ENCODE results near the gene FRMD4A.
"Not testable (repeated sequence)": the region's sequence is repeated elsewhere in the genome, so short reads cannot be mapped to it uniquely, and the experiment has no call there.

The FRMD4A gene

DNA sequence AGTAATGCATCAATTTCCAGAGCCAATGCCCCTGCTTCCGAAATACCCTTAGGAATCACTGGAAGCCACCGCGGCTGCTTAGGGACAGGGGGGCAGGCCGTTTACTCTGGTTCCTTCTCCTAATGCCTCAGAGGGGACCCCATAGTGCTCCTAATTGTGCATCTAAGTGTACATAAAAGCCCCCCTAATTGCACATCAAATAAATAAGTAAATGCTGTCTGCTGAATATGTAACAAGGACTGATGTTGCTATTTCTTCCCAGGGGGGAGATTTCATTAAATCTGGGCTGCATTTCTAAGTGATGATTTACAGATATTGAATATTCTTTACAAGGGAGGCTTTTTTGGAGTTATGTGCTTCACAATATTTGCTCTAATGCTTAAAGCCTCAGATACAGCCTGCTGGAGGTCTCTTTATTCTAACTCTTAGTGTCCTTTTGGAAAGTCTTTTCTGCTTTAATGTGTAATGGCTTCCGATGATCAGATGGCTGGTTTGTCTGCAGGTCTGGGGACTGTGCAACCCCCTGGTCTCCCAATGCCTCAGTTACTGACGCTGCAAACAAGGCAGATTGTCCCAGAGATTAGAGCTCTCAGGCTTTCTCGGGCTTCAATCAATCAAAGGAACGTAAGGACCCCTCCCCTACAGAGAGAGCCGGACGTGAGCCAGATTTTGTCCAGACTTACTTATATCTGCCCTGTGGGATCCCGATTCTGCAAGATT lies 601.0 kb downstream of the FRMD4A start:
- DNase-seq = no peak

DNA sequence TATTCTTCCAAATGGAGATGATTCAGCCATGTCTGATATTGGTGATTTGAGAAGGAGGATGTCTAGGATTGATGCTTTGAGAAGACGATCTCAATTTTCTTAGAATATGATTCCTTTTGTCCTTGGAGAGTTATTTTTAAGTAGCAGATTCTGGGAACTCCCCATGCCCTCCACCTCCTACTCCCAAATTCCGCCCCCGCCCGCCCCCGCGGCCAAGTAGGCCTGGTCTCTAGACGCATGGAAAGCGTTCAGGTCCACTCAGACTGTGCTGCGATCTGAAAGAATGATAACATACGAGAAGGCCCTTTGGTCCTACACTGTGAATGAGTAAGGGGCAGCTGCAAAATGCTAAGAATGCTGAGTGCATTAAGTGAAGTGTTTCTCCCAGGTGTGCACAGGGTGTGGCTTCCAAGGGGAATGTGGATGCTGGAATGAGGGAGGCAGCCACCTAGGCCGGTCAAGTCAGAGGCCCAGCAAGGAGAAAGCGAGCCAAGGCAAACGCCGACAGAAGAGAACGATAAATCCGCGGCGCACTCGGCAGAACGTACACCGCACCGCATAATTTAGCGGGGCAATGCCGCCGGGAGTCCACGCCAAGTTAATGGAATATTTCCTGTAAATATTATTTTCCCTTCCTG lies 601.7 kb downstream of the FRMD4A start:
- no peak for DNase-seq

- DNase-seq = no peak
Observed at GRCh38 chr10:13725594-13725993, 605.1 kb downstream of the FRMD4A start.

GRCh38 chr10:13724484-13724883 lies 606.2 kb downstream of the FRMD4A start:
- no peak for DNase-seq

GRCh38 chr10:13722747-13723653 lies 607.7 kb downstream of the FRMD4A start:
- no peak for DNase-seq

DNA sequence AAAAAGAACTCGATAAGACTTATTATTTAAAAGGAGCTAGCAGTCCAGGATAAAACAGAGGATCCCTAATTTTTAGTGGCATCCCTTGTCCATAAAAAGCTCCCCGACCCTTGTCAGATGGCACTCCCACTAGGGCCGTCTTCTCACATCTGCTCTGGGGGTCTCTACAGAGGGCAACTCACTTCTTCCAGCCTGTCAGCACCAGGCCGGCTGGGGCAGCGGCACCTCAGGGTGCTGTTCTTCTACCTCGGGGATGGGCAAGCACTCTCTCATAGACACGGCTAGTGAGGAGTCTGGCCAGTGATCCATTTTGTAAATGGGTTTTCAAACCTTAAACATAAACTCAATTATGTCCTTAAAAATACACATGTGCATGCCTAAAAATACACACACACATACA lies 609.2 kb downstream of the FRMD4A start:
- no peak for DNase-seq

DNA sequence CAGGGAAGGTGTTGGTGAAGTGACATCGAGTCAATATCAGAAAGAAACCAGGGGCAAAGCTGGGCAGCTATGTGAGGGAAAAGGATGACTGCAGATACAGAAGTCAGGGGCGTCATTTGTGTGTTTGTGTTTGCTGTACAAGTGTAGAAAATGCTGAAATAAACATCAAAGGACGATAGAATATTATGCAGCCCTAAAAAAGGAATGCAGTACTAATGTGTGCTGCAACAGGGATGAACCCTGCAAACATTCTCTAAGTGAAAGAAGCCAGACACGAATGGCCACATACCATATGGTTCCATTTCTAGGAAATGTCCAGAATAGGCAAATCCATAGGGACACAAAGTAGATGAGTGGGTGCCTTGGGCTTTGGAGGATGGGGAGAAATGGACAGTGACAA lies 610.0 kb downstream of the FRMD4A start:
- no peak for DNase-seq

DNA sequence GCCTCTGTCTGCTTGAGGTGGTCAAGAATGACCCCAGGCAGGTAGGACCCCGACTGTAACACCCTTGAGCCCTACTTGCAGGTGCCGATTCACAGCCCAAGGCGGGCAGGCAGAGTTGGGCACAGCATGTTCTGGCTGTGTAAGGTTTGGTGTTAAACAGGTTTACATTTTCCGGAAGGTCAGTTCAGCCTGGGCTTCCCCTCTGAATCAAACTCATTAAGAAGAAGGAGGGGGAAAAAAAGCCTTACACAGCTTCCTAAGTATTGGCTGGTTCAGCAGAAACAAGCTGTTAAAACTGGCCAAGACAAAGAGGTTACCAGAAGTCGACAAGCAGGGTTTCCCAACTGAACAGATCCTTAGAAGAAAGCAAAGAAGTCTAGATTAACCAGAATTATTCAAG lies 611.3 kb downstream of the FRMD4A start:
- no peak for DNase-seq

DNA sequence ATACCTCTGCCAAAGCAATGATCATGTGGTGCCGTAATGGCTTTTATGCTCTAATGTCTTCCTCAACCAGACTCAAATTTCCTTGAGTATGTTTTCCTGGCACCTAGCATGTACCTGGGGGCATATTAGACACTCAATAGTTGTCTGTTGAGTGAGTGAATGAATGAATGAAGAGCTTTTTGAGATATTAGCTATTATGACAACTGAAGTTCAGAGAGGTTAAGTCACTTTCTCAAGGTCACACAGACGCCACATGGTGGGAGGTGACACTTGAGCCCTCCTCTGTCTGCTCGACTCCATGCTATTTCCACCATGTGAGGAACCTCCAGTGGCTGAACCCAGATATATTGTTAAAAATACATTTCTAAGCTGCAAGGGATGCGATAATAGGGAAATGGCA lies 611.9 kb downstream of the FRMD4A start:
- no peak for DNase-seq

DNA sequence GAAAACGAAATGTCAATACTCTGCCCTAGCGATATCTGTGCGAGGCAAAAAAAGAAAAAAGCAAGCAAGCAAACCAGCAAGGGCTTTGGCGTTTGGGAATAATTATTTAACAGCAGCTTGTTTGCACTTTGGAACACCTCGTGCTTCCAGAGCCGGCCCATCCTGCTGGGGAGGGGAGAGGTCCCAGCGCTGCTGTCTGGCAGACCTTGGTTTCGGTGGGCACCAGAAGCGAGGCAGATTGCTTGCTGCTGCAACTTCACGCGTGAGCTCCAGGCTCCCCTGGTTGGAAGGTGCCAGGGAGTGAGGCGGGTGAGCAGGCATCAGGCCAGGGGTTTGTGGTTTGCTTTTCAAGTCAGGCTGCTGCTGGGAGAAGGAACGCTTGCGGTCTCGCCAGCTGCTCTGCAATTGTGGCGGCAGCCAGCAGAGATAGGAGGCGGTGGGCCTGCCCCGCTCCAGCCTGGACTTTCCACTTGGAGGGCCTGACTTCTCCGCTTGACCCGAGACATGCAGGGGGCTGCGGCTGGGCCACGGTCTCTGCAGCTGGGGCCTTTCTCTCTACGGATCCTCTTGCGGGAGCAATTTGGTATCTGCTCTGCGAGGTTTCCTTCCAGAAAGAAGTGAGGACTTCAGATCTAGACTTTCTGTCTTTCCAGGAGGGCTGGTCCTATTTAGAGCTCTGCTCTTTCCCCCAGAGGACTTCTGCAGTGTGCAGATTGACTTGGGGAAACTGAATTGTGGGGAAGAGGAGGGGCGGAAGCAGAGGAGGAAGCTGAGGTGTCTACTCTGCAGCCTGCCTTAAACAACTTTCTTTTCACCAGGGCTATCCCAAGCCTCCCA lies 612.6 kb downstream of the FRMD4A start:
- peak; percentile 87 for DNase-seq

DNA sequence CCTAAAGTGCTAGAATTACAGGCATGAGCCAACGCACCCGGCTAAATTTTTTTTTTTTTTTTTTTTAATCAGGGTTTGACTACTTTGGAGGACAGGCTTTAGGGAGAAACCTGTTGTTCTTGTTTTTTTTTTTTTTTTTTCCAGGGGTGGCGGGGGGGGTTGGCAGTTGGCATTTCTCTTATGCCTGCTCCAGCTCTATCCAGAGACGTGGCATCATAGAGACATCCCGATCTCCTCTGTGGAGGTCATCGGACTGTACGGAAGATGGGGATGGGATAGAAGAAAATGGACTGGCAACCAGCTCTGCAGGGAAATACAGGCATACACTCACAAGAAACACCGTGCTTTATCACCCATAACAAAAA lies 613.2 kb downstream of the FRMD4A start:
- DNase-seq = no peak

DNA sequence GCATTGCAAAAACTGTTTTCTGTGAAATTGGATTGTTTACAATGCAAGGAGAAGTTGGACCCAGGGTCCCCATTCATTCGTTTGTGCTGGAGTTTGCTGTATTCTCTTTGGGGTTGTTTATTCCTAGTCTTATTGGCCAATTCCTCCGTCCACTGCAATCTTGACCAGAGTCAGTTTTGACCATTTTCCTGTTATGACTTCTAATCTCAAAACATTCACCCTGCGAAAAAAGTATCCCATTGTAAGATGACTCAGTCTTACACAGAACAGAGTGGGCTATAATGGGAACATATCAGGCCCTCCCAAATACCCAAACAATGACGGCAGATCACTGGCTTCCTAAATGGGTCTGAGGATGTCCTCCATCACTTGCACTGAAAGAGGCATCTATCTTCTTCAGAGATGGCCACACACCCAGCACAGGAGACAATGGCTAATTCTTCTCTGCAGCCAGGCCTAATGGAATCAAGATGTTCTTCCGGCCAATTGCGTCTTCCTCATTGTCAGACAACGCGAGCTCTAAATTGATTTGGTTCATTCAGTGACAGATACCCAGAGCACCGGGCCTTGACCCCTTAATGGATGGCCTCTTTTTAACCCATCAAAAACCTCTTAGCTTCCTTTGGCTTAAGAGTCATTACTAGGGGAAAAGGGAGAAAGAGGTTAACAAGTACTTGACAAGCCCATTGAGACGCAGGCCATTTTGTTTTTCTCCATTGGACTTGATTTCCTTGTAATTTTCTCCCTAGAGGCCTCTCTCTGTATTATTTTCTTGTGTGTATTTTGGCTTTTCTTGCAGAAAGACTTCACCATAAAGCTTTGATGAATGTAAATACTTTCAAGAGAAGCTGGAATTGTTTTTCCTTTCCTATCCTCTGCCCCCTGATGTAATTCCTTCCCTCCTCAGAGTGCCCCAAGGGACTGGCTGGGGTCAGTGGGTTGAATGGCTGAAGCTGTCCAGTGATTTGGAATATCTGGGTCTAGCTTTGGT lies 614.3 kb downstream of the FRMD4A start:
- no peak for DNase-seq

DNA sequence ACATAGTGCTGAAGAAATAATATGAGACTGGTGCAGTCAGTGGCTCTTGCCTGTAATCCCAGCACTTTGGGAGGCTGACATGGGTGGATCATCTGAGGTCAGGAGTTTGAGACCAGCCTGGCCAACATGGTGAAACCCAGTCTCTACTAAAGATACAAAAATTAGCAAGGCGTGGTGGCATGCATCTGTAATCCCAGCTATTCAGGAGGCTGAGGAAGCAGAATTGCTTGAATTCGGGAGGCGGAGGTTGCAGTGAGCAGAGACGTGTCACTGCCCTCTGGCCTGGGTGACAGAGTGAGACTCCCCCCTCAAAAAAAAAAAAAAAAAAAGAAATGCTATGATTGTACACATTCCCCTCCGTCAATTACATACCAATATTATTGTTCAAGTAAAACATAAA lies 615.1 kb downstream of the FRMD4A start:
- DNase-seq = not testable (repeated sequence)

DNA sequence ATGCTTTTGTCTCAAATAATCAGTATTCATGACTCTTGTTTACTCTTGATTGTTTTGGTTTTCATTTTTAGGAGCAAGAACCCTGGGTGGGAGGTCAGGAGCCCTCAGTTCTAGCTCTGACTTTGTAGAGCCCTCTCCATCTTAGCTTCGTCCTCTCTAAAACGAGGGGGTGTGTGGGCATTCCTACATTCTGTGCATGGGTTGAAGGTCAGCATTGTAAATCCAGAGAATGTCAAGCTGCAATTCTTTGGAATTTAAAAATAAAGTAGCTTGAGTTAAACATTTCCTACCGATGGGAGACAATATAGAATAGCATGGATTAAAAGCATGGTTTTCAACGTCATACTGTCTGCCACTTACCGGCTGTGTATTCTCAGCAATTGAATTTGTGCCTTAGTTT lies 615.6 kb downstream of the FRMD4A start:
- DNase-seq = no peak

DNA sequence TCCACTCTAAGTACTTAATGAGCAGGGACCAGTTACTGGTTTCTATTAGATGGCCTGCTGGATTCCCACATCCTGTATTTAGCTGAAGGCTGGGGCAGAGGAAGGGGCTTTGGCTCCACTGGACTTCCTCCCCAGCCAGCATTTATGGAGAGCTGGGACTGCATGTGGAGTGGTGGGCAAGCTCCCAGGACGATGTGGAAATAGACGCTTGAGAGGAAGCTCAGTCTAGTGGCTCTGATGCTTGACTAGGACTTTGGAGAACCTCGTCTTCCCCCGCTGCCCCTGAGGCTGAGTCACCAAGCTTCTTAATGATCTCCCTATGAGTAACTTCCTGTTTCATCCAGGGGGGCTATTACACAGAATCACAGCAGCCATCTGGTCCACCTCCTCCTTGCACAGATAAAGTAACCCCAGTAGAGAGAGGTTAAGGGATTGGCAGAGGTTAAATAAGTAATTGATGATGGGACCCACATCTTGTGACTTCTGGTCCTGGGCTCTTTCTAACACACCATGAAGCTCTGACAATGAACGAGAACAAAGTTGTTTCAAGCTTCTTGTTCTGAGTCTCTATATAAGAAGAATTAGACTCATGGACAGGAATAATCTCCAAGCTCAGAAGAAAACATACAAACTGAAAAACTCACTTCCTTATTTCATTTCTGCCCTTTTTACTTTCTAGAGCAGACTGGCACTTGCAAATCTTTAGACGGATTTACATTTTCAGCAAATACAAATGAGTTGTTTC lies 617.7 kb downstream of the FRMD4A start:
- DNase-seq = peak; percentile 51

DNA sequence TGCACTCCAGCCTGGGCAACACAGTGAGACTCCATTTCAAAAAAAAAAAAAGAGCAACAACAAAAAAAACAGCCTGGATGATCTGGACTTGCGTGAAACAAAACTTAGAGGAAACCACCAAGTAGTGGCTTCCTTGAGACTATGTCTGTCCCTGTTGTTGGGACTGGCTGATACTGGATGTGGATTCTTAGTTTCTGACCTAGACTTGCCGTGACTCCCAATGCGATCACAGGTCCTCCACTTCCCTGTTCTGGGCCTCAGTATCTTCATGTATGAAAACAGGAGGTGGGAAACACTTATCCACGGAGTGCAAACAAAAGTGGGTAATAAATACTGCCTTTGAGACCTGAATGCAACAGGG lies 618.3 kb downstream of the FRMD4A start:
- DNase-seq = no peak

DNA sequence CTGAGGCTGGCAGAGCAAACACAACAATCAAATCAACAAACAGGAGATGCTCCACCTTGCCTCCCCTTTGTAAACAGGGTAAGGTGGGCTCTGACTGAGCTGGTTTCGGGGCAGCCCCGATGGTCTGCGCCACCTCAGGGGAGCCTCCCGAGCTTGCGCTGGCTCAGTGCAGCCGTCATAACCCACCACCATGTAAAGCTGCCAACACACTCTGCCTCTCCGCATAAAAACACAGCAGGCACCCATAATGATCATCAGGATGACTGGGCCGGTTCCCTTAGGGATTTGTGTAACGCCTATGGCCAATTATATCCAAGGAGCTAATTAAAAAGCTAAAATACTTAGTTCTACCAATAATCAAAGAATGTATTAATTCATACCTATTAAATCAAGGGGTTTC lies 619.4 kb downstream of the FRMD4A start:
- DNase-seq = no peak

GRCh38 chr10:13709931-13710650 lies 620.6 kb downstream of the FRMD4A start:
- DNase-seq = no peak

DNA sequence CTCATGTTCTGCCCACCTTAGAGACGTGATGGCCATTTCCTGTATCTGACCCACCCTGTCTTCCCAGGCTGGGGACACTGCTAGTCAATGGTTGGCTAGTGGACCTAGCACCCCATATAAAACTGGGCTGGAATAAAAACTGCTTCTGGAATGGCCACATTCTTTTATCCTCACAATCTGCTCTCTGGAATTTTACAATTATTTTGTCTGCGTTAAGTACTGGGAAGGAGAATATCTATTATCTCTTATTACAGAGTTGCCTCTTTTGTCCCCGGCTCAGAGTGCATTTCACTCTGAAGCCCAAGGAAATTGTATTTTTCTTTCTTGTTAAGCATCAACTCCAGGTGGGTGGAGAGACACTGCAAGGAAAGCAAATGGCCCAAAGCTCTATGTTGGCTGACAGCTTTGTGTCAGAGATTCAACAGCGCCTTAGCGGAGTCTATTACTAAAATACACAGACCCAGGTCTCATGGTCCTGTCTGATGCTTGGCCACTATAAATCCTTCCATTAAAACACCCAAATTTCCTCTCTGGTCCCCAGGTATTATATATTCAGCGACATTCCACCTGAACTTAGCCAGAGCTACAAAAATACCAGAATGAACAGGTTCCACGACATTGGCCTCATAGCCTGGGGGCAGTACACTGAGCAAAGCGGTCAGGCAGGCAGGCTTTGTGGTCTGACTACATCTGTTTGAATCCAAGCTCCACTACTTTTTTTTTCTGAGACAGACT lies 622.3 kb downstream of the FRMD4A start:
- DNase-seq = no peak
